Activated CD8-positive, alpha-beta memory T cell treated with anti-CD3 and anti-CD28 coated beads, Interleukin-2, amount 50 U/mL, for 4 hours (primary cell): ENCODE results near the gene GPR155.

Experiments used
- DNase-seq: peaks from one replicate; pipeline ENCODE4 v3.0.0-alpha.2; 2020

The GPR155 gene

GRCh38 chr2:174486563-174487107 is at the start of gene GPR155:
TSS of gene GPR155 (minus strand) at chr2:174487029. CDS start at chr2:174481956, 5,073 bp downstream.
- DNase-seq = no peak

GRCh38 chr2:174535757-174536703 is 49.2 kb upstream of the GPR155 start:
- no peak for DNase-seq

- no peak for DNase-seq
Measured at GRCh38 chr2:174535083-174535482, 48.3 kb upstream of the GPR155 start.

GRCh38 chr2:174529916-174530315 is 43.1 kb upstream of the GPR155 start:
- DNase-seq = no peak

GRCh38 chr2:174527959-174528358 is 41.1 kb upstream of the GPR155 start:
- no peak for DNase-seq

- DNase-seq = no peak
Measured at GRCh38 chr2:174527101-174527721, 40.4 kb upstream of the GPR155 start.

- no peak for DNase-seq
Measured at GRCh38 chr2:174524527-174524926, 37.7 kb upstream of the GPR155 start.

GRCh38 chr2:174522553-174522952 is 35.7 kb upstream of the GPR155 start:
- no peak for DNase-seq

GRCh38 chr2:174518395-174518794 is 31.6 kb upstream of the GPR155 start:
- no peak for DNase-seq

GRCh38 chr2:174516501-174517378 is 29.9 kb upstream of the GPR155 start:
- no peak for DNase-seq

GRCh38 chr2:174512345-174512744 is 25.5 kb upstream of the GPR155 start:
- no peak for DNase-seq

GRCh38 chr2:174511580-174512260 is 24.9 kb upstream of the GPR155 start:
- no peak for DNase-seq

- DNase-seq = no peak
Measured at GRCh38 chr2:174510583-174511189, 23.9 kb upstream of the GPR155 start.

GRCh38 chr2:174503161-174503809 is 16.5 kb upstream of the GPR155 start:
- no peak for DNase-seq

GRCh38 chr2:174499371-174499770 is 12.5 kb upstream of the GPR155 start:
- no peak for DNase-seq

- DNase-seq = no peak
Measured at GRCh38 chr2:174495365-174496012, 8.7 kb upstream of the GPR155 start.

GRCh38 chr2:174493549-174494331 is 6.9 kb upstream of the GPR155 start:
- no peak for DNase-seq

GRCh38 chr2:174492963-174493431 is 6.2 kb upstream of the GPR155 start:
- peak; percentile 56 for DNase-seq

- no peak for DNase-seq
Measured at GRCh38 chr2:174491947-174492346, 5.1 kb upstream of the GPR155 start.

- DNase-seq = no peak
Measured at GRCh38 chr2:174490051-174490450, 3.2 kb upstream of the GPR155 start.
